Peyer's patch (tissue), 4 donors: ENCODE results near the gene ALDH5A1. TPM values are rescaled to one million over a fixed set of nuclear protein-coding genes. Genes with fewer than 3 reads are reported as not detected.

ENCODE experiments used
- DNase-seq, 3 donors: peaks; one replicate each; pipeline ENCODE4 v3.0.0-alpha.2; 2017 to 2019
- H3K27ac ChIP-seq, 4 donors: fragments of 200-600 bp; sonication (generic); one replicate each; pipeline ENCODE4 v1.5.1; 2016 to 2019
- H3K27me3 ChIP-seq, 2 donors: fragments of 200-600 bp; sonication (generic); one replicate each; pipeline ENCODE4 v1.5.1; 2019
- H3K36me3 ChIP-seq, 3 donors: fragments of 200-600 bp; sonication (generic); one replicate each; pipeline ENCODE4 v1.5.1; 2016 to 2019
- H3K4me1 ChIP-seq, 4 donors: fragments of 200-600 bp; sonication (generic); one replicate each; pipeline ENCODE4 v1.5.1; 2016 to 2019
- H3K4me3 ChIP-seq, 4 donors: fragments of 200-600 bp; sonication (generic); 1 replicate in 3 of 4; 2 replicates in 1 of 4; pipeline ENCODE4 v1.5.1; 2016 to 2019; ENCODE audit warnings: mild to moderate bottlenecking in 1 of 4
- H3K9me3 ChIP-seq, 4 donors: fragments of 200-600 bp; sonication (generic); one replicate each; pipeline ENCODE4 v1.5.1; 2016 to 2019; ENCODE audit warnings: mild to moderate bottlenecking in 1 of 4
- POLR2A ChIP-seq, 2 donors: fragments of 450-650 bp; IDR thresholded peaks; one replicate each; pipeline ENCODE4 v1.5.1; 2017; ENCODE audit warnings: antibody characterized with exemption in 2 of 2, mild to moderate bottlenecking in 2 of 2, moderate library complexity in 2 of 2
- total RNA-seq, 4 donors: library from RNA; depleted of rRNA; stranded (reverse); fragments of >200 nt; gene quantifications; one replicate each; pipeline ENCODE4 v1.1.0, GENCODE V29; 2016
- TF ChIP-seq, protein P1 (sequence below), 6 experiments: fragments of 450-650 bp in 4 of 6; fragments of 200-600 bp in 2 of 6; sonication (generic) in 1 of 6; IDR thresholded peaks; one replicate each; pipeline ENCODE4 v1.5.1; 2017 to 2019; ENCODE audit warnings: antibody characterized with exemption in 6 of 6, mild to moderate bottlenecking in 3 of 6, moderate library complexity in 1 of 6

The ALDH5A1 gene
- total RNA-seq, 4 donors from 2014 or later: 3.5 to 25.6 (median 8.8) TPM

DNA sequence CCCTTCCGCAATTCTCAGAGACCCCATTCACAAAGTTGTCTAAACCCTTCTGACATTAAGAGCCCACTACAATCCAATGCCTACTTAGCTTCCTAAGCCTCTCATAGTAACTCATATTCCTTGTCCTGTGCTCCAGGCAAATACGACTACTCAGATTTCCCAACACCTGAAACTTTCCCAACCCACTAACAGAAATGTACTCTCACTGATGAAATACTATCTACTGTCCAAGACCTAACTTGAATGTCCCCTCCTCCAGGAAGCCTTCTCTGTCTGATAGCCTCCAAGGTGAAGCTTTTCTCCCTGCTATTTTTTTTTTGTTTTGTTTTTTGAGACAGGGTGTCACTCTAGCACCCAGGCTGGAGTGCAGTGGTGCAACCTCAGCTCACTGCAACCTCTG, 35.8 kb upstream of the ALDH5A1 start:
- no peaks in the 10 kb centered on the region for H3K9me3 ChIP-seq
- TF ChIP-seq, protein P1, sequence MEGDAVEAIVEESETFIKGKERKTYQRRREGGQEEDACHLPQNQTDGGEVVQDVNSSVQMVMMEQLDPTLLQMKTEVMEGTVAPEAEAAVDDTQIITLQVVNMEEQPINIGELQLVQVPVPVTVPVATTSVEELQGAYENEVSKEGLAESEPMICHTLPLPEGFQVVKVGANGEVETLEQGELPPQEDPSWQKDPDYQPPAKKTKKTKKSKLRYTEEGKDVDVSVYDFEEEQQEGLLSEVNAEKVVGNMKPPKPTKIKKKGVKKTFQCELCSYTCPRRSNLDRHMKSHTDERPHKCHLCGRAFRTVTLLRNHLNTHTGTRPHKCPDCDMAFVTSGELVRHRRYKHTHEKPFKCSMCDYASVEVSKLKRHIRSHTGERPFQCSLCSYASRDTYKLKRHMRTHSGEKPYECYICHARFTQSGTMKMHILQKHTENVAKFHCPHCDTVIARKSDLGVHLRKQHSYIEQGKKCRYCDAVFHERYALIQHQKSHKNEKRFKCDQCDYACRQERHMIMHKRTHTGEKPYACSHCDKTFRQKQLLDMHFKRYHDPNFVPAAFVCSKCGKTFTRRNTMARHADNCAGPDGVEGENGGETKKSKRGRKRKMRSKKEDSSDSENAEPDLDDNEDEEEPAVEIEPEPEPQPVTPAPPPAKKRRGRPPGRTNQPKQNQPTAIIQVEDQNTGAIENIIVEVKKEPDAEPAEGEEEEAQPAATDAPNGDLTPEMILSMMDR (IDR thresholded peaks at IDR 0.05): no peak
- no peak for TF ChIP-seq POLR2A (IDR thresholded peaks at IDR 0.05)
- H3K4me3 ChIP-seq: no peak overlapping the region
- no peak for DNase-seq
- no peak overlapping the region for H3K27ac ChIP-seq
- no peaks in the 10 kb centered on the region for H3K4me1 ChIP-seq
- no peaks in the 10 kb centered on the region for H3K36me3 ChIP-seq
- H3K27me3 ChIP-seq: no peaks in the 10 kb centered on the region

DNA sequence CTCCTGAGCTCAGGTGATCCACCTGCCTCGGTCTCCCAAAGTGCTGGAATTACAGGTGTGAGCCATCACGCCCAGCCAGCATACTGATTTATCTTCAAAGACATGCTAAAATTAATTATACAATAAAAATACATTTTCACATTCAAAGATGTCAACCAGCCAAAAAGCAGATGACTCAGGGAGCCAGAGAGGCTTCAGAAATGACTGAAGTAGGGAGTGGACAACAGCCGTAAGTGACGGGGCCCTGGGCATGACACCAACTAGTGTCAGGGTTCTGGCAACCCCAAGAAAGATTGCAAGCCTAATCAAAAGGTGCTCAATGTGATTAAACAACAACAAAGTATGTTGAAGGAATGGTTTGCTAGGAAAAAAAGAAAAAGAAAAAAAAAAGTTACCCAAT, 33.8 kb upstream of the ALDH5A1 start:
- H3K36me3 ChIP-seq: no peaks in the 10 kb centered on the region
- TF ChIP-seq, protein P1 (IDR thresholded peaks at IDR 0.05): no peak
- TF ChIP-seq POLR2A (IDR thresholded peaks at IDR 0.05): no peak
- H3K9me3 ChIP-seq: no peaks in the 10 kb centered on the region
- H3K4me1 ChIP-seq: no peaks in the 10 kb centered on the region
- H3K4me3 ChIP-seq: no peak overlapping the region
- H3K27ac ChIP-seq: no peak overlapping the region
- DNase-seq: no peak
- H3K27me3 ChIP-seq: no peaks in the 10 kb centered on the region

DNA sequence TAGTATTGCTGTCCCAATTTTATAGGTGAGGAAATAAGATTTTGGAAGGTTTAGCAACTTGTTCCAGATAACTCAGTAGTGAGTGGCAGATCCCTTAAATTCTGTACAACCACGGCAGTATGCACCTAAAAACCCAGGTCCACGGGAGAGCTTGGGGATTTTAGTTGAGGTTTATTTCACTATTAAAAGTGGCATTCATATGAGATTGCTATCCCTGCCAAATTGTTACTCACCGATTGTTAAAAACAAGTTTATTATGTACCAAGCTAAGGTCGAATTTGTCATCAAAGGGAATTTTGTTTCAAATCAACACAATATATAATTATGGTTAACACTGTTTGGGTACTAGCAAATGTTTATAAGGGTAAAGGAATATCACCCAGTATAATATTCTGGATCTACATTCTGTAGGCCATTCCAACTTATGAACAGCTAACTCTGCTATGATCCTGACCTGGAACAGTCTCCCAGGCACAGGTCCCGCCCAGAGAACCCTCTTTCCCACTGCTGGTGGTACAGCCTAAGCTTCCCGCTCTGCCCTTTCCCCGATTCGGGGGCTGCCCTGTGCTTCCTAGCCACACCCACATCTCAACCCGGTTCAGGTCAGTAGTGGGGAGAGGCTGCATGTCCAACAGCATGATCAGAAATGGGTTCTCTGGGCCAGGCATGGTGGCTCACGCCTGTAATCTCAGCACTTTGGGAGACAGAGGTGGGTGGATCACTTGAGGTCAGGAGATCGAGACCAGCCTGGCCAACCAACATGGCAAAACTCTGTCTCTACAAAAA, 30.3 kb upstream of the ALDH5A1 start:
- Histone ChIP-seq H3K4me3 (no peak overlapping the region), H3K9me3 (no peaks in the 10 kb centered on the region), H3K27me3 (no peaks in the 10 kb centered on the region), H3K27ac (no peak overlapping the region), H3K36me3 (no peaks in the 10 kb centered on the region), H3K4me1 (no peaks in the 10 kb centered on the region)
- no peak for DNase-seq
- TF ChIP-seq, protein P1 (IDR thresholded peaks at IDR 0.05): no peak

DNA sequence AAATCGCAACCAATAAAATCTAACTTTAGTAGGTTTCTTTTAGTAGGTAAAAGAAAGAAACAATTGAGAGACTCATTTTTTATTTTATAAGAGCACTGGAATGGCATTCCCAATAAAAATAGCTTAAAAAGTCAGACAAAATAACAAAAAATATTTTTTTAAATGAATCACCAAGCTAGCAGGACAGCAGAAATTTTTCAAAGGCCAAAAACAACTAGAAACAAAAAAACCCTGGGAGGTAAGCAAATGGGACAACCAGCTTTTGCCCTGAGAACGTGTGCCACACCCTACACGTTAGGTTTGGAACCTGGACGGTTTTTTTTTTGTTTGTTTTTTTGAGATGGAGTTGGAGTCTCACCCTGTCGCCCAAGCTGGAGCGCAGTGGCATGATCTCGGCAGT, 25.0 kb upstream of the ALDH5A1 start:
- H3K4me1 ChIP-seq: no peaks in the 10 kb centered on the region
- no peaks in the 10 kb centered on the region for H3K36me3 ChIP-seq
- no peaks in the 10 kb centered on the region for H3K27me3 ChIP-seq
- H3K9me3 ChIP-seq: no peaks in the 10 kb centered on the region
- H3K27ac ChIP-seq: no peak overlapping the region
- H3K4me3 ChIP-seq: no peak overlapping the region
- TF ChIP-seq, protein P1 (IDR thresholded peaks at IDR 0.05): no peak
- no peak for TF ChIP-seq POLR2A (IDR thresholded peaks at IDR 0.05)
- DNase-seq: no peak

DNA sequence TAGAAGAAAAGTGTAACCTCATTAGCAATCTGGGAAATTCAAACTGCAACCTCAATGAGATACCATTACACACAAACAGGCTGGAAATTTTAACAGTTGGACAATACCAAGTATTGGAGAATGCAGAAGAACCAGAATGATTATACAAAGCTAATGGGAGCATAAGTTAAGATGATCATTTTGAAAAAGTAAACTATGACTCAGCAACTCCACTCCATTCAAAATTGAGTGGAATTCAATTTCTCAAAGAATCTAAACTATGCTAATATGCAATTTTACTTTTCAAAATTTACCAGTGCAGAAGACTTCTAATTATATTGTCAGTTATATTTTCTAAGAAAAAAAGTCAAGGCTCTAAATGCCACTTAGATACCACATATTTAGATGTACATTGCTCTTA, 22.6 kb upstream of the ALDH5A1 start:
- Histone ChIP-seq H3K4me1 (no peaks in the 10 kb centered on the region), H3K27ac (no peak overlapping the region), H3K4me3 (no peak overlapping the region), H3K36me3 (no peaks in the 10 kb centered on the region), H3K27me3 (no peaks in the 10 kb centered on the region), H3K9me3 (no peaks in the 10 kb centered on the region)
- DNase-seq: no peak
- no peak for TF ChIP-seq POLR2A (IDR thresholded peaks at IDR 0.05)
- TF ChIP-seq, protein P1 (IDR thresholded peaks at IDR 0.05): no peak
